Glutamatergic neuron (in vitro differentiated cells): ENCODE results near the gene RIMS3. TPM values are rescaled to one million over a fixed set of nuclear protein-coding genes. Genes with fewer than 3 reads are reported as not detected.

ENCODE experiments used
- DNase-seq: peaks from one replicate; pipeline ENCODE4 v3.0.0; 2022
- H3K27ac Mint-ChIP-seq: one replicate; pipeline ENCODE4 v1.8.0; 2020; ENCODE audit warnings: mild to moderate bottlenecking, mixed read lengths, inconsistent platforms; ENCODE audit not compliant: unreplicated experiment
- H3K27me3 Mint-ChIP-seq: one replicate; pipeline ENCODE4 v1.8.0; 2020; ENCODE audit warnings: mild to moderate bottlenecking, moderate library complexity, mixed read lengths, inconsistent platforms; ENCODE audit not compliant: unreplicated experiment
- H3K36me3 Mint-ChIP-seq: one replicate; pipeline ENCODE4 v1.8.0; 2020; ENCODE audit warnings: mild to moderate bottlenecking, mixed read lengths, inconsistent platforms; ENCODE audit not compliant: unreplicated experiment
- H3K4me1 Mint-ChIP-seq: one replicate; pipeline ENCODE4 v1.8.0; 2020; ENCODE audit warnings: mild to moderate bottlenecking, low read depth, mixed read lengths, inconsistent platforms; ENCODE audit not compliant: unreplicated experiment
- H3K4me3 Mint-ChIP-seq: one replicate; pipeline ENCODE4 v1.8.0; 2020; ENCODE audit warnings: mild to moderate bottlenecking, mixed read lengths, inconsistent platforms; ENCODE audit not compliant: unreplicated experiment
- H3K9me3 Mint-ChIP-seq: one replicate; pipeline ENCODE4 v1.8.0; 2020; ENCODE audit warnings: mild to moderate bottlenecking, moderate library complexity, mixed read lengths, inconsistent platforms; ENCODE audit not compliant: unreplicated experiment
- total RNA-seq: library from RNA; stranded (reverse); fragmentation: NEBNext Ultra II Directional; extraction: Animal tissue kit (Norgen Biotek cat#: 25700); gene quantifications from one replicate; pipeline ENCODE4 v1.2.1, GENCODE V29; 2021; ENCODE audit not compliant: unreplicated experiment
- TF ChIP-seq, protein P1 (sequence below): fragments of 200-600 bp; sonication (generic); IDR thresholded peaks from one replicate; pipeline ENCODE4 v1.5.0; 2021; ENCODE audit not compliant: partially characterized antibody, unreplicated experiment

Gene RIMS3
- total RNA-seq, 1 donor from 2014 or later: 126 TPM

GRCh38 chr1:40650075-40650474 lies 15.4 kb downstream of the RIMS3 start:
- H3K36me3 Mint-ChIP-seq: no peaks in the 10 kb centered on the region
- TF ChIP-seq, protein P1, sequence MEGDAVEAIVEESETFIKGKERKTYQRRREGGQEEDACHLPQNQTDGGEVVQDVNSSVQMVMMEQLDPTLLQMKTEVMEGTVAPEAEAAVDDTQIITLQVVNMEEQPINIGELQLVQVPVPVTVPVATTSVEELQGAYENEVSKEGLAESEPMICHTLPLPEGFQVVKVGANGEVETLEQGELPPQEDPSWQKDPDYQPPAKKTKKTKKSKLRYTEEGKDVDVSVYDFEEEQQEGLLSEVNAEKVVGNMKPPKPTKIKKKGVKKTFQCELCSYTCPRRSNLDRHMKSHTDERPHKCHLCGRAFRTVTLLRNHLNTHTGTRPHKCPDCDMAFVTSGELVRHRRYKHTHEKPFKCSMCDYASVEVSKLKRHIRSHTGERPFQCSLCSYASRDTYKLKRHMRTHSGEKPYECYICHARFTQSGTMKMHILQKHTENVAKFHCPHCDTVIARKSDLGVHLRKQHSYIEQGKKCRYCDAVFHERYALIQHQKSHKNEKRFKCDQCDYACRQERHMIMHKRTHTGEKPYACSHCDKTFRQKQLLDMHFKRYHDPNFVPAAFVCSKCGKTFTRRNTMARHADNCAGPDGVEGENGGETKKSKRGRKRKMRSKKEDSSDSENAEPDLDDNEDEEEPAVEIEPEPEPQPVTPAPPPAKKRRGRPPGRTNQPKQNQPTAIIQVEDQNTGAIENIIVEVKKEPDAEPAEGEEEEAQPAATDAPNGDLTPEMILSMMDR: peak; percentile 42
- peak; percentile 49 for DNase-seq
- peak overlapping the region; percentile 25 for H3K27ac Mint-ChIP-seq
- H3K4me3 Mint-ChIP-seq: peak overlapping the region; percentile 14
- H3K4me1 Mint-ChIP-seq: peaks cover 34% of the 10 kb centered on the region
- peaks cover 10% of the 10 kb centered on the region for H3K27me3 Mint-ChIP-seq
- peaks cover 7% of the 10 kb centered on the region for H3K9me3 Mint-ChIP-seq

- no peaks in the 10 kb centered on the region for H3K36me3 Mint-ChIP-seq
- no peak for DNase-seq
- TF ChIP-seq, protein P1: no peak
Measured at GRCh38 chr1:40649592-40649930, 15.9 kb downstream of the RIMS3 start.

GRCh38 chr1:40648928-40649591 lies 16.4 kb downstream of the RIMS3 start:
- no peak for DNase-seq
- TF ChIP-seq, protein P1: no peak
- H3K27ac Mint-ChIP-seq: no peak overlapping the region
- peaks cover 5% of the 10 kb centered on the region for H3K27me3 Mint-ChIP-seq
- H3K4me3 Mint-ChIP-seq: no peak overlapping the region
- H3K4me1 Mint-ChIP-seq: peaks cover 26% of the 10 kb centered on the region
- no peaks in the 10 kb centered on the region for H3K36me3 Mint-ChIP-seq
- H3K9me3 Mint-ChIP-seq: peaks cover 4% of the 10 kb centered on the region

More at GRCh38 chr1:40649592-40649930, 15.9 kb downstream of the RIMS3 start:
- H3K27me3 Mint-ChIP-seq: peaks cover 9% of the 10 kb centered on the region
- no peak overlapping the region for H3K27ac Mint-ChIP-seq
- peaks cover 8% of the 10 kb centered on the region for H3K9me3 Mint-ChIP-seq
- H3K4me3 Mint-ChIP-seq: no peak overlapping the region
- peaks cover 31% of the 10 kb centered on the region for H3K4me1 Mint-ChIP-seq

DNA sequence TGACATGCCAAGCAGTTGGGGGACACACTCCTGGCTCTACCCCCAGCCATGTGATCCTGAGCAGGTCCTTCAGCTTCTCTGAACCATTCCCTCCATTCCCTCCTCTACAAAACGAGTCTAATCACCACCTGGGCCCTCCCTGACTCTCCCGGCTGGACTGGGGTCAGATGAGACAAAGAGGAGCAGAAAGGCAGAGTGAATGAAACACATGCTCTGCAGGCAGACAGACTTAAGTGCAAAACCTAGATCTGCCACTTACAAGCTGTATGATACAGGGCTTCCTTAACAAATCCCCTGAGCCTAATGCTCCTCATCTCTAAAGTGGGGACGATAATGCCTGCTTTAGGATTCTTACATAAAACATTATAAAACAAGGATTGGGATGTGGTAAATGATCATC lies 17.3 kb downstream of the RIMS3 start:
- no peaks in the 10 kb centered on the region for H3K36me3 Mint-ChIP-seq
- H3K27ac Mint-ChIP-seq: peak overlapping the region; percentile 92

DNA sequence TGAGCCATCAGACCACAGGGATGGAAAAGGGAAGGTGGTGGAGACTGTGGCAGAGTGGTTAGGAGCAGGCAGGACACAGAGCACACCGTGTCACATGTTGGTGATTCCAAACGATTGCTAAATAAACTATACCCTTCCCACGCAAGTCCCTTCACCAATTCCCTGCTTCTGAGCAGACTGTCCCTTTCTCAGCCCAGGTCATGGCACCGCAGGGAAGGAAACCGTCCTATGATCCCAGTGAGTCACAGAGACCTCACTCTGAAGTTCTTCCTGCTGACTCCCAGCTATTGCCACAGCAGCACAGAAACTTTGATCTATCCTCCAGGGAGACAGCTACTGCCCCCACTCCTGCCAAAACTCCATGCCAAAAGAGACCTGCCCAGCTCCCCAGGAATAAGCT lies 19.2 kb downstream of the RIMS3 start:
- Mint-ChIP-seq H3K27ac (no peak overlapping the region), H3K4me3 (peak overlapping the region; percentile 12), H3K27me3 (peaks cover 3% of the 10 kb centered on the region), H3K9me3 (peaks cover 4% of the 10 kb centered on the region), H3K4me1 (peaks cover 26% of the 10 kb centered on the region), H3K36me3 (no peaks in the 10 kb centered on the region)
- no peak for DNase-seq
- TF ChIP-seq, protein P1: no peak

More for the DNA sequence above, 17.3 kb downstream of the RIMS3 start:
- Mint-ChIP-seq H3K9me3 (peaks cover 4% of the 10 kb centered on the region), H3K4me3 (peak overlapping the region; percentile 67), H3K27me3 (peaks cover 3% of the 10 kb centered on the region), H3K4me1 (peaks cover 26% of the 10 kb centered on the region)
- DNase-seq: no peak
- TF ChIP-seq, protein P1: no peak
